DMS153 (cell line): ENCODE results near the gene NPEPL1.

Experiments
- DNase-seq: peaks from one replicate; lab custom pipeline; 2025; lab: John Stamatoyannopoulos, UW

The NPEPL1 gene

GRCh38 chr20:58762120-58762519 lies 69.5 kb downstream of the NPEPL1 start:
- DNase-seq: no peak

- DNase-seq: no peak
These were observed 70.5 kb downstream of the NPEPL1 start for GRCh38 chr20:58763076-58763475.
